MM.1S (cell line): ENCODE data around the gene CHST3.

Source experiments
- EZH2 ChIP-seq: fragments of 300-600 bp; sonication (generic); optimal IDR thresholded peaks from 2 replicates; pipeline ENCODE3; 2017; ENCODE audit warnings: low read depth, mild to moderate bottlenecking, antibody characterized with exemption, low read length, mixed read lengths
- EZH2phosphoT487 ChIP-seq: fragments of 300-600 bp; sonication (generic); IDR thresholded peaks from 2 replicates; pipeline ENCODE4 v1.6.1; 2018; ENCODE audit warnings: antibody characterized with exemption, low read length
- TF ChIP-seq, protein P1 (sequence below): fragments of 300-600 bp; sonication (generic); IDR thresholded peaks from 2 replicates; pipeline ENCODE4 v1.5.1; 2016; ENCODE audit warnings: antibody characterized with exemption, low read length, mixed read lengths

DNA sequence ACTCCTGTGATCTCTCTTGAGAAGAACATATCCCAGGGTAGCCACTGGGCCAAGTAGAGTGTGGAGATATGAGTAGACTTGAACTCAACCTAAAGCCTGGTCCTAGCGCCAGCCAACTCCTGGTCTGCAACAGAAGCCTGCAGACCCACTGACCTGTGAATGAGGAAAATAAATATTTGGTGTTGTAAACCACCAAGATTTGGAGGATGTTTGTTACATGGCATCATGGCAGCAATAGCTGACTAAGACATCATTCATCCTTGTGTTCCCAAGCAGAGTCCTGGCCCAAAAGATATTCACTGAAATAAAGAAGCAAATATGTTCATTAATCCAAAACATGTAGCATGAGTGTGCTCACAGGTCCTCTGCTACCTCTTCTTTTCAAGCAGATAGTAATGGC, 26.0 kb upstream of the CHST3 start:
- TF ChIP-seq, protein P1, sequence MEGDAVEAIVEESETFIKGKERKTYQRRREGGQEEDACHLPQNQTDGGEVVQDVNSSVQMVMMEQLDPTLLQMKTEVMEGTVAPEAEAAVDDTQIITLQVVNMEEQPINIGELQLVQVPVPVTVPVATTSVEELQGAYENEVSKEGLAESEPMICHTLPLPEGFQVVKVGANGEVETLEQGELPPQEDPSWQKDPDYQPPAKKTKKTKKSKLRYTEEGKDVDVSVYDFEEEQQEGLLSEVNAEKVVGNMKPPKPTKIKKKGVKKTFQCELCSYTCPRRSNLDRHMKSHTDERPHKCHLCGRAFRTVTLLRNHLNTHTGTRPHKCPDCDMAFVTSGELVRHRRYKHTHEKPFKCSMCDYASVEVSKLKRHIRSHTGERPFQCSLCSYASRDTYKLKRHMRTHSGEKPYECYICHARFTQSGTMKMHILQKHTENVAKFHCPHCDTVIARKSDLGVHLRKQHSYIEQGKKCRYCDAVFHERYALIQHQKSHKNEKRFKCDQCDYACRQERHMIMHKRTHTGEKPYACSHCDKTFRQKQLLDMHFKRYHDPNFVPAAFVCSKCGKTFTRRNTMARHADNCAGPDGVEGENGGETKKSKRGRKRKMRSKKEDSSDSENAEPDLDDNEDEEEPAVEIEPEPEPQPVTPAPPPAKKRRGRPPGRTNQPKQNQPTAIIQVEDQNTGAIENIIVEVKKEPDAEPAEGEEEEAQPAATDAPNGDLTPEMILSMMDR: no peak
- TF ChIP-seq EZH2: no peak
- no peak for TF ChIP-seq EZH2phosphoT487
